HG02642 (cell line): Measurements from ENCODE around the gene SPIRE1.
"Not testable (repeated sequence)": the region's sequence is repeated elsewhere in the genome, so short reads cannot be mapped to it uniquely, and the experiment has no call there.

ENCODE experiments used
- ATAC-seq: cut with Tn5 transposase; IDR thresholded peaks from one replicate; pipeline ENCODE4 v1.9.1; 2021; ENCODE audit warnings: mild to moderate bottlenecking; ENCODE audit not compliant: unreplicated experiment, poor library complexity

Gene SPIRE1

DNA sequence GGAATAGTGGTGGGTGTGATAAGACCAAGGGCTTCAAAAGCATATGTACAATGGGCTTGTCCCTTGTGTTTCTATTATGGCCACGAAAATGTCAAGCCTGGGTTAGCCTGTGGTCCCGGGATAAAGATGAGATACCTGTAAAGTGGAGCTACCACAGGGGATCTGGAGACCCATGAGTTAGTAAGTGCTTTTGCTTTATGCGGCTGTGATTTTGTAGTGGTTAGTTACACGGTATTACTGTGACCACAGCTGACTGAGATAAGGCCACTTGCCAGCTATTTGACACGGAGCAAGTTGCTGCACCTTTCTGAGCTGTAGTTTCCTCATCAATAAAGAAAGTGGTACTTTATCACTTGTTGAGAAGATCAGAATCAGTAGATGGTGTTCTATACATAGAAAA lies 150.9 kb downstream of the SPIRE1 start:
- ATAC-seq, result no peak

DNA sequence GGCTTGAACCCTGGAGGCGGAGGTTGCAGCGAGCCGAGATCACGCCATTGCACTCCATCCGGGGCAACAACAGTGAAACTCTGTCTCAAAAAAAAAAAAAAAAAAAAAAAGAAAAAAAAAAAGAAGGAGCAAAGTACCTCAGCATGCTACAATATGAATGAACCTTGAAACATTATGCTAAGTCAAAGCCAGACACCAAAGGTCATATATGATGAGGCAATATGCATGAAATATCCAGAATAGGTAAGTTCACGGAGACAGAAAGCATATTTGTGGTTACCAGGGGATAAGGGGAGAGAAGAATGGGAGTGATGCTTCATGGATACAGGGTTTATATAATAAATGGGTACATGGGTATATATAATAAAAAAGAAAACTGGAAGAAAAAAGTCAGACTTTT lies 156.9 kb downstream of the SPIRE1 start:
- ATAC-seq, result no peak

DNA sequence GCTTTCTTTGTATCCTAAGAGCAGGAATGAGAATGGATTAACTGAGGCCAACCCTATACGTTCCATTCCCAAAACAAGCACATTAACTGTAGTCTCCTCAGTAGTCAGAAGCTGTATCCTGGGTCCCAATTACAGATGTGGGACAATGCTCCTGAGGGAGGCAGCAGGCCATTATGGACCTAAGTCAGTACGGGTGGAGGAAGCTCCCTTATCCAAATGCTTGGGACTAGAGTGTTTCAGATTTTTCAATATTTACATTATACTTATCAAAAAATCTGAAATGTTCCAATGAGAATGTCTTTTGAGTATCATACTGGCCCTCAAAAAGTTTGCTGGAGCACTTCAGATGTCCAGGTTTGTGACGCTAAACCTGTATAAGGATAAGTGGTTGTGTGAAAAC lies 160.1 kb downstream of the SPIRE1 start:
- no peak for ATAC-seq

DNA sequence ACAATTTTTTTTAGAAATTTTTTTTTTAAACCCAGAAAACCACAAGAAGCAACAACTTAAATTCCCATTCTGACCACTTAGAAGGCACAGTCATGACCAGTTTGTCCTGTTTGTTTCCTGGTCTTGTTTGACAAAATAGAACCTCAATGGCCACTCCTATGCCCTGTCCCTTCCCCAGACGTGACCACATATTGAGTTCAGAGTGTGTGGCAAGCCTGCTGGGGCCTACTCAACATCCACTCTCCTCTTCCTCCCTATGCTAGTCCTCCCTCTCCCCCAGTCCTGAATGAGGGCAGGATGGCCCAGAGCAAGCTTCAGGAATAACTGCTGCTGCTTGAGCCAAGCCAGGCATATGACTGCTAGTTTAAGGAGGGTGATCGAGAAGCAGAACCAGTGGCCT lies 160.6 kb downstream of the SPIRE1 start:
- no peak for ATAC-seq

DNA sequence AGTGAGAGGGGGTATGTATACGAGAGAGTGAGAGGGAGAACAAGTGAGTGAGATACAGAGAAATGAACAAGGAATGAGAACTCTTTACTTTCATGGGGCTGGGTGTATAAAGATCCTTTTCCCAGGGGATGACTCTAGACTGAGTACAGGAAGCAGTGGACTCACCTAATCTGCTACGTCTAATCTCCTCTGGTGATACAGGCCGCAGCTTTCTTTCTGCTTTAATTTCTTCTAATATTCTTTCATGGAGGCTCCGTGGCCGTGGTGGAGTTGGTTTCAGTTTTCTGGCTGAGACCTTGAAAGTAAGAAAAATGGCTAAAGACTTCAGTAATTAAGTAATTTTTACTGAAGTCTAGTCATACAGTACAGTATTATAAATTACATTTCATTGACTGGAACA lies 165.0 kb downstream of the SPIRE1 start:
- ATAC-seq, result no peak

DNA sequence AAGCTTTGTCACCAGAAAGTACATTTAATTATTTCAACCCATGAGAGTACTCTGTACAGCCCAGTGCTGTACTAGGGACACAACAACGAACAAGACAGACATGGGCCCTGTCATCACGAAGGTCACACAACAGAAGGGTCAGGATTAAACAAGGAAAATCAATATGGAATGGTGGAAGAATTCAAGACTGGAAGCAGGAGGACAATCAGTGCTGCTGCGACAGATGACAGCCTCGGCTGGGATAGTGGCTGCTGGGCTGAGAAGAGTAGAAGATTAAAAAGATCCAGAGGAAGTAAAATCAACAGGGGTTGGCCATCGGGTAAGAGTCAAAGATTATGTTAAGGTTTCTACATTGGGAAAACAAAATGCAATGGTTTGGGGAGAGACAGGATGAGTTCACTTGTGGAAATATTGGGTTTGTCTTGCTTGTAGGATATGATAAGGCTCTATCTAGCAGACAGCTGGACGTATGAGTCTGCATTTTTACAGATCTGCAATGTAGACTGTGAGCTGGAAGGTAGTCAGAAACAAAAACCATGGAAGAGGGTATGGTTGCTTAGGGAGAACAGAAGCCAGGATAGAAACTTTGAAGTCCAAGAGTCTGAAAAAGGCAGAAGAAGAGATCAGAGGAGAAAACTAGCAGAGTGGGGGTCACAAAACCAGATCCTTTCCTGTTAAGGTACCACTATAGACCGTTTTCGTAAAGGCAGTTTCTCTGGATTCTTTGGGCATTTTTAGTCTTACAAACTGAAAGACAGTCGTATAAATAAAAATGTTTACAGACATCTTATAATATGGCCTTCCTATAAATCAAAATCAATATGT lies 166.1 kb downstream of the SPIRE1 start:
- no peak for ATAC-seq

DNA sequence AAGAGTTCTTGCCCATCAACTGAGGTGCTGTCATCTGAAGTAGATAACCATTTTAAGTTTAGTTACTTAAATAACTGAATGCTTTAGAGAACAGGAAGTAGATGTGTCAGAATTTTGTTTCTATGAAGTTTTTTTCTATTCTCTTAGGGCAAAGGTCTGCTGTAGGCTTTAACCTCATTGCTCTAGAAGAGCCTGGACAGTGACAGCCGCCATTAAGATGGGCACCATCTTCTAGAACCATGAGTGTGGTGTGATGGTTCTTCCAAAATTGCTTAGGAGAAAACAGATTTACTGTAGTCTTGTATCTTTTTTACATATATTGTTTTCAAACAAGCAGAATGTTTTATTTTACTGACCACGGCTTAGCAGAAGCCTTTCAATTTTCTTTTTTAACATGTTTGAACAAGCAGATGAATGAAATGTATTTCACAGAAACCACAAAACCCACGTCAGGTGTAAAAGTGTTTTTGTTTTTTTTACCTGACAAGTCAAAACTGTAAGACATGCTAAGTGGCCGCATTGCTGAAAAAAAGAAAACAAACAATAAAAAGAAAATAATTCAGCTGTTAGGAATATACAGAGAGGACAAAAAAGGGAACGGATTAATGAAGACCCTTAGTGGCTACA lies 172.3 kb downstream of the SPIRE1 start:
- no peak for ATAC-seq

DNA sequence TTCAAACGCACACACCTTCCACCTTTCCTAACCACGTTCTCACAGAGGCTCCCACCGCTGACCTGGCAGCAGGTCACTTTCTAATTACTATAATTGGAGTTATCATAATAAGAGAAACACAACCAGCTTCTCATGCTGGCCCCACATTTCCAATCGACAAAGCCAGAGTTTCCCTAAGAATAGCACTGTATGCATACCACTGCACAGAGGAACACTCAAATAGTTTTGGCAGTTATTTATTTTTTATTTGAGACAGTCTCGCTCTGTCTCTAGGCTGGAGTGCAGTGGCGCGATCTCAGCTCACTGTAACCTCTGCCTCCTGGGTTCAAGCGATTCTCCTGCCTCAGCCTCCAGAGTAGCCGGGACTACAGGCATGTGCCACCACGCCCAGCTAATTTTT lies 176.0 kb downstream of the SPIRE1 start:
- not testable (repeated sequence) for ATAC-seq

DNA sequence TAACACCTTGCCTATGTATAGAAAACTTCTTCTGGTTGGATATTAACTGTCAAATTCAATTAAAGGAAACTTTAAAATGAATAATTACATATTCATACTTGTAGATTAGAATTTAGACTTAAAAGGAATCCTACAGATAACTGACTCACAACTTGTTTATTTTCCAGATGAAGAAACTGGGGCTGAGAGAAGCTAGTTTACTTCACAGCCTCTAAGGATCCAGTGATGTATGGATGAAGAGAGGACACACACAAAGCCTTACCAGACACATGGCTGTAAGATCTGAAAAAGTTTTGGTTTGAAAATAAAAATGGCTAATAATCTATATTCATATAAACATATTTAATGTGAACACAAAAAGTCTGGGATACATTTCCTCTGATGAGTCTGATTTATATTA lies 177.9 kb downstream of the SPIRE1 start:
- ATAC-seq, result no peak

DNA sequence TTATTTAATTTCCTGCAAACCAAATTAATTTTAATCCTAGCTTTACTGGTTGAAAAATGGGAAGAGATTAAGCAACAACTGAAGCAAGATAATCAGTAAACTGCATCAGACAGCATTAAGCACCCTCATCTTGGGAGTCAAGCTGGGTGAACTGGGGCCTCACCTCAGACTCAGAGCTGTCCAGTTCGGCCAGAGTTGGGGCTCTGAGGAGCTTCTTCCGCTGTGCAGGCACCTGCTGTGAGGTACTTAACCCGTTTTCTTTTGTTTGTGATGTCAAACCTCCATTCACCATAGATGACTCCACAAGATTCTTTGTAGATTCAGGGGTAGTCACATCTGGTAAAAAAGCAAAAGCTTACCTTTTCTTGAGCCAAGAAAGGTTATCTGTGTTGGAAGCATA lies 178.4 kb downstream of the SPIRE1 start:
- no peak for ATAC-seq

DNA sequence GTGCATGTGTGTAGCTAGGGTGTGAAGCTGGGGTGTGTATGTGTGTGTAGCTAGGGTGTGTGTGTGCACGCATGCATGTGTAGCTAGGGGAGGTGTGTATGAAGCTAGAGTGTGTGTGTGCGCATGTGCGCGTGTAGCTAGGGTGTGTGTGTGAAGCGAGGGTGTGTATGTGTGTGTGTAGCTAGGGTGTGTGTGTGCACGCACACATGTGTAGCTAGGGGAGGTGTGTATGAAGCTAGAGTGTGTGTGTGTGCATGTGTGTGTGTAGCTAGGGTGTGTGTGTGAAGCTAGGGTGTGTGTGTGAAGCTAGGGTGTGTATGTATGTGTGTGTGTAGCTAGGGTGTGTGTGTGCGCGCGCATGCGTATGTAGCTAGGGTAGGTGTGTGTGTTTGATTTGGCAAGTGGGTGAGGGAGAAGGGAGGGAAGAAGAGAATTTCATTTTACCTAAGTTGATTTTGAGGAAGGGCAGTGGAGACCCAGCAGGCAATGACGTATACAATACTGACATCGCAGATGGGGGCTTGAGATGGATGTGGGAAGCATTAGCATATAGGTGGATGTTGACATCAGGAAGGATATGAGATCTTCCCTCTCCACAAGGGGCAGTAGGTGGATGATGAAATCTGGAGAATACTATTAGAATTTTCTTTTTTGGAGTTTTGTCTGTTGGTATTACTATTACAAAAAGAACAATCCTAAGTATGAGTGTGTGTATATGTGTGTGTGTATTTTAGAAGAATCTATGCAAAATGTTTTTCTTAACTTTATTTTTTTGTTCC lies 179.4 kb downstream of the SPIRE1 start:
- ATAC-seq, result no peak

DNA sequence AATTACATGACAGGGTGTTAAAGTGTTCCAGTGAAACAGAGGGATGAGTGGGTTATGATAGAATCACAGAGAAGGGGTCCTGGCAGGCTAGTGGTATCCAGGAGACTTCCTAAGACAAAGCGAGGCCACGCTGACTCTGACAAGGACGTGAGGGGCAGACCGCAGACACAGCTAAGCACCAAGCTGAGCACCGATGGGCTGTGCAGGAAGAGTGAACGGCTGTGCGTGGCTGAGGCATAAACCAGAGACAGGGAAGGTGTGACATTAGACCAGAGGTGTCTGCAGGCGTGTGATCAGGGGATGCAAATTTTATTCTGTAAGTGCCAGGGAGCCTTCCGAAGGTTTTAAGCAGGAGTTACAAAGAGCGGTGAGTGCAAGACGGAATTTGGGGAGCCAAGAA lies 180.3 kb downstream of the SPIRE1 start:
- ATAC-seq, result no peak

DNA sequence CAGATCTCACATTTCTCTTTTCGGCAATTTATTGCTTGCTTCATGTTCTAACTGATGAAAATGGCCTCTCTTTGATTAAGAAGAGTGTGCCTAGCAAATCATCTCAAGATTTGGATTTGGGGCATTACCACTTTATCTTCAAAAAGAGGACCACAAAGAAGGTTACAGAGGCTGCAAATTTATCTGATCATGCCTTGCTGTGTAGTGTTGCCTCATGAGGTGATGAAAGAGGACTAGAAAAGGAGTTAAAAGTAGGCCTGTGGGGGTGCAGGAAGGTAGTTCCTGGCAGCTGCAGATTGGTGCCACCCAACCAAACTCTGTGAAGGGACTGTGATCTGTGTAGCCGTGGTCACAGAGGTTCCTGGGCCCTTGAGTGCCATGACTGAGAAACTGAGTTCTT lies 181.0 kb downstream of the SPIRE1 start:
- ATAC-seq, result no peak

DNA sequence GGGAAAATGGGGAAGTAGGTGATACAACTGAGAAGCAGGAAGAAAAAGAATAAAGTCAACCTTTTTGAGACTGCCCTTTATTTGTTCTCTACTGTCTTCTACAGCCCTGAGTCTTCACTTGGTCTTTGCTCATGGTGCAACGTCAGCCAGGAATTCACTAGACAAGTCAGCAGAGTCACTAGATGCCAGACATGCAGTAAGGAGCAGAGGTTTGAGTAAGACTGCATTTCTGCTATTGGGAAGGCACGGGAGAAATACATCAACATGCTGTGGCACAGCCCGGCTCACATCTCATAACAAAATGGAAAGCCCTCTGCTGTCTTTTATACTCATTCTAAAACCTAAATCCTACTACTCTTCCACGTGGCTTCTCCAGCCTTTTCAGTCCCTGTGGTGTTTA lies 183.0 kb downstream of the SPIRE1 start:
- ATAC-seq, result no peak

DNA sequence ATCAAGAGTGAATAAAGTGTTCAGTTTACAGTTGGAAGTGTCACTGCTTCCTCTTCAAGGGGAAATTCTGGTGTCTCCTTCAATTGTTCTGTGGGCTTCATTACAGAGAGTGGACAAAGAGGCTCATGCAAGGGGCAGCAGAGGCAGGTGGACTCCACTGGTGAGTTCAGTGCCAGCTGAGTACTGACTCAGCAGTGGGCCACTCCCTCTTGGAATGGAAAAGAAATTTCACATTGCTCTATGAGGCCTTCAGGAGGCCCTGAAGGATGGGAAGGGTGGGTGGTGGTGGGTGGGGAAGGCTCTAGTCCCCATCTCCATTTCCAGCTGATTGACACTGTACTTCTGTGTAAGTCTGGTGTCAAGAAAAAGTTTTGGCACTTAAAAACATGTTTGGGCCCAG lies 183.8 kb downstream of the SPIRE1 start:
- no peak for ATAC-seq

DNA sequence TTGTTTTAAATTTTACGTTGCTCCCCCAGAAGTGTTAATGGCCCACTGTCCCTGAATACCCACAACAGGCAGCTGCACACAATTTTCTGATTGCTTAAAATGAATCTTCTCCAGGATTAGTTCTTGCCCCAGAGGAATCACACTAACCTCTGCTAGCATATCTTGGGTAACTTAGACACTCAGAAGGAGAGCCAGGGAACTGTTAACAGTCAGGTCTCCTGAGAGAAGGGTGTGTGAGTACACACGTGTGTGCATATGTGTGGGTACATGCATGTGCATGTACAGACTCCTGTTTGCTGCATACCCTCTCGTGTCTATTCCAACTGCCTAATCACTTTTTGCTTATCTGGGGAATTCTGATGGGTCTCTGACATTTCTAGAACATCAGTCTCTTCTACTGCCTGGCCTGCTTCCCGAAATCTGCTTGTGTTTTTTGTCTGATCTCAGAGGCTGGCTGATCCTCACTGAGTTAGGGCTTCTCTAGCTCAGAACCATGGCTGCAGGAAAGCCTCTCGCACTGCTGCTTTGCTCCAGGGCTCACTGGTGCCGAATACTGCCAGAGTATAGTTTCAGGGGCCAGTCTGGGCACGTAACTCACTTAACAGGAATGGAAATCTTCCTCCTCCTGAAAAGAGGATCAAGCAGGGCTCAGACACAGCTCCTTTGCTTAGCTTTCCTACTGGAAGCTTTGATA lies 187.4 kb downstream of the SPIRE1 start:
- no peak for ATAC-seq

DNA sequence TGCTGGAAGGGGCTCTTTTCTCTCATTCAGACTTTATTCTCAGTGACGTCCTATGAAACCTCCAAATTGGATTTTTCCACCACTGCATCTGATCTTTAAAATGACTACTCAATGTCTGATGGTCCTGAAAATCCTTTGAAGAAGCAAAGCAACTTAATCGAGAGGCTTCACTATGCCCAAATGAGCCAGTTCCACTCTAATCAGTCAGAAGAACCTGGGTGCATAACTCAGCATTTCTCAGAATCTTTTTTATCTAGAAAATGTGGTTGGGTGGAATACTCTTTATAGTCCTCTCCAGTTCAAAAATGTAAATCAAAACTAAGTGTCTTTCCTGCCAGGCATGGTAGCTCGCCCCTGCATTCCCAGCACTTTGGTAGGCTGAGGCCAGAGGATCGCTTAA lies 189.5 kb downstream of the SPIRE1 start:
- ATAC-seq, result no peak

DNA sequence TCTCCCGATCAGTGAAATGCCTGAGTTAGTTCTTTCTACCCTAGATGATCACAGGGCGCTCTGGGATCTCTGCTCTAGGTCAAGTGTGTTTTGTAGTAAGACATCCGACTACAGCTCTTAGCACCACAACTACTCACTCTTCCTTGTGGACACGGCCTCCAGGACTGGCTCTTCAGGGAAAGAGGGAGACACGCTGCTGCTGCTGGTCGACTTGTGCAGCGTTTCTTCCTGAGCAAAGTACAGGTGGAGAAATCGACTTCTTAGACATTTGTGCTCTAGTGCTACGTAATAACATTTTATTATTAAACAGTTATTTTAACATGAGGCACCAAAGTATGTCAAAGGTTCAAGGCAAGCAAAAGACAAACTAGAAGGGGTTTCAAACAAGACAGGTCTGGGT lies 193.2 kb downstream of the SPIRE1 start:
- ATAC-seq, result no peak

DNA sequence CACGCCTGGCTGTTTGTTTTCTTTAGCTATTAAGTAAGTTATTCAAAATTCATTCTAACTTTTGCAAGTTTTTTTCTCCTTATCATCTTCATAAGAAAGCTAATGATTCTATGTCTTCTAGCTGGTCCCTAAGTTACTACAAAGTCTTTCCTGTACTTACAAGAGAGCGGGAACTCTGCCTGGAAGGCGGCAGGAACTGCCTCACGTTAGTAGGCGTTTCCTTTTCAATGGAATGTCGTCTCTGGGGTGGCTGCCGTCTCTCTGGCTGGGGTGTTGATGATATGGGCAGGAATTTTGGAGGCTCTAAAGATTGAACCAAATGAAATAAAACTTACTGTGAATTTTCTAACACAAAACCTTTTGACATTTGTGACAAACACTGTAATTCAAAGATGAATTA lies 194.7 kb downstream of the SPIRE1 start:
- ATAC-seq, result no peak

DNA sequence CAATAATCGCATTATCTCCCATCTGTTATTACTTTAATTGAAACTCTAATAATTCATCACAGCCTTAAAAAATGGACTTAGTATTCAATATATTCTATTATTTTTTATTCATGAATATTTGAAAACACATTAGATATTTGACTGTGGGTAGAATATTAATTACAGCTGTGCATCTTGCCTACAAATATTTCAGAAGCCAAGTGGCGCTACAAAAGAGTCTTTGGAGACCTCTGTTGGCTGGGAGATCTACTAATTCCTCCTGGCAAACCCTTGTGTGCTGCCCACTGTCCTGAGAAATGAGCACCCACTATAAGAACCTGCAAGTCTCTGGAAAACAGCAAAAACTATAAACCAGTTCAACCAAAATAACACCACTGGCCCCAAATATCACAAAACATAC lies 195.7 kb downstream of the SPIRE1 start:
- no peak for ATAC-seq

DNA sequence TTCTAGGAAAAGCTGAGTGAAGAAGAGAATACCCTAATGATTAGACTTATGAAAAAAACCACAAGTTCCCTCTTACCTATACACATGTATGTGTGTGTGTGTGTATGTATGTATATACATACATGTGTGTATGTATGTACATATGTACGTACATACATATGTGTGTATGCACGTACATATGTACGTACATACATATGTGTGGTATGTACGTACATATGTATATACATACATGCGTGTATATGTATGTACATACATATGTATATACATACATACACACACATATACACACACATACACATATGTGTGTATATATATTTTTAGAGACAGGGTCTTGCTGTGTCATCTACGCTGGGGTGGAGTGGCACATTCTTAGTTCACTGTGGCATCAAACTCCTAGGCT lies 196.6 kb downstream of the SPIRE1 start:
- ATAC-seq, result no peak
